Globus pallidus (tissue), 1 donor: Measurements from ENCODE around the gene DLG3.
"Not testable (repeated sequence)": the region's sequence is repeated elsewhere in the genome, so short reads cannot be mapped to it uniquely, and the experiment has no call there.

Experiments used
- DNase-seq: peaks from one replicate; pipeline ENCODE4 v3.0.0-alpha.2; 2015; ENCODE audit warnings: low spot score

Gene DLG3

GRCh38 chrX:70476934-70477733 is 32.5 kb downstream of the DLG3 start:
- no peak for DNase-seq

GRCh38 chrX:70477734-70478075 is 33.1 kb downstream of the DLG3 start:
- DNase-seq: no peak

- no peak for DNase-seq
Observed at GRCh38 chrX:70478526-70479245, 34.1 kb downstream of the DLG3 start.

- no peak for DNase-seq
Observed at GRCh38 chrX:70479247-70479921, 34.7 kb downstream of the DLG3 start.

GRCh38 chrX:70479922-70480659 is 35.5 kb downstream of the DLG3 start:
- no peak for DNase-seq

- no peak for DNase-seq
Observed at GRCh38 chrX:70480660-70481018, 36.0 kb downstream of the DLG3 start.

GRCh38 chrX:70481471-70482270 is 37.0 kb downstream of the DLG3 start:
- no peak for DNase-seq

GRCh38 chrX:70482300-70482699 is 37.7 kb downstream of the DLG3 start:
- no peak for DNase-seq

GRCh38 chrX:70485466-70485865 is 40.8 kb downstream of the DLG3 start:
- no peak for DNase-seq

GRCh38 chrX:70488856-70489255 is 44.2 kb downstream of the DLG3 start:
- DNase-seq: no peak

- DNase-seq: no peak
Observed at GRCh38 chrX:70494441-70494840, 49.8 kb downstream of the DLG3 start.

- DNase-seq: no peak
Observed at GRCh38 chrX:70496491-70496890, 51.9 kb downstream of the DLG3 start.

GRCh38 chrX:70497026-70497425 is 52.4 kb downstream of the DLG3 start:
- DNase-seq: no peak

- no peak for DNase-seq
Observed at GRCh38 chrX:70498129-70498528, 53.5 kb downstream of the DLG3 start.

GRCh38 chrX:70500826-70501225 is 56.2 kb downstream of the DLG3 start:
- no peak for DNase-seq

GRCh38 chrX:70504772-70505450 is 60.3 kb downstream of the DLG3 start:
- no peak for DNase-seq

- no peak for DNase-seq
Observed at GRCh38 chrX:70505451-70505841, 60.8 kb downstream of the DLG3 start.

- no peak for DNase-seq
Observed at GRCh38 chrX:70508296-70508911, 63.8 kb downstream of the DLG3 start.

GRCh38 chrX:70509078-70509477 is 64.4 kb downstream of the DLG3 start:
- DNase-seq: no peak

- DNase-seq: not testable (repeated sequence)
Observed at GRCh38 chrX:70515270-70515669, 70.6 kb downstream of the DLG3 start.

- not testable (repeated sequence) for DNase-seq
Observed at GRCh38 chrX:70515692-70516091, 71.1 kb downstream of the DLG3 start.
